MG63 (cell line): ENCODE measurements around the gene NEDD4L. TPM values are rescaled to one million over a fixed set of nuclear protein-coding genes. Genes with fewer than 3 reads are reported as not detected.

Experiments used
- DNase-seq: peaks from one replicate; pipeline ENCODE4 v3.0.0-alpha.2; 2020
- H3K27me3 ChIP-seq: fragments of 250-450 bp; sonication (Bioruptor Pico); 2 replicates; pipeline ENCODE4 v1.5.1; 2020; ENCODE audit warnings: mild to moderate bottlenecking, moderate library complexity
- H3K36me3 ChIP-seq: fragments of 250-450 bp; sonication (Bioruptor Pico); 2 replicates; pipeline ENCODE4 v1.5.1; 2020; ENCODE audit warnings: mild to moderate bottlenecking, moderate library complexity
- H3K4me3 ChIP-seq: fragments of 250-450 bp; sonication (Bioruptor Pico); 2 replicates; pipeline ENCODE4 v1.5.1; 2020; ENCODE audit warnings: mild to moderate bottlenecking, moderate library complexity
- H3K9me3 ChIP-seq: fragments of 250-450 bp; sonication (Bioruptor Pico); 2 replicates; pipeline ENCODE4 v1.5.1; 2020; ENCODE audit warnings: mild to moderate bottlenecking, moderate library complexity
- total RNA-seq: library from RNA; depleted of rRNA; stranded (reverse); fragments of >200 nt; shearing (Covaris generic); gene quantifications from 2 replicates; pipeline ENCODE4 v1.2.3, GENCODE V29; 2014; ENCODE audit warnings: low replicate concordance

NEDD4L gene
- total RNA-seq, 1 experiment from 2014 or later: 28.8 TPM

- H3K4me3 ChIP-seq: no peak overlapping the region
- no peaks in the 10 kb centered on the region for H3K9me3 ChIP-seq
- DNase-seq: no peak
- H3K27me3 ChIP-seq: no peaks in the 10 kb centered on the region
- H3K36me3 ChIP-seq: no peaks in the 10 kb centered on the region
Measured at GRCh38 chr18:58143386-58143785, 99.4 kb downstream of the NEDD4L start.

DNA sequence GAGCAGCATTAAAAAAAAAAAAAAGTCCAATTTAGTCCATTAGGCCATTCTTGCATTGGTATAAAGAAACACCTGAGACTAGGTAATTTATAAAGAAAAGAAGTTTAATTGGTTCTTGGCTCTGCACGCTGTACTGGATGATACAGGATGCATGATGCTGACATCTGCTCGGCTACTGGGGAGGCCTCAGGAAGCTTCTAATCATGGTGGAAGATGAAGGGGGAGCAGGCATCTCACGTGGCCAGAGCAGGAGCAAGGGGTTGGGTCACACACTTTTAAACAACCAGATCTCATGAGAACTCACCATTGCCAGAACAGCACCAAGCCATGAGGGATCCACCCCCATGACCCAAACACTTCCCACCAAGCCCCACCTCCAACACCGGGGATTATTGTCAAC lies 100.1 kb downstream of the NEDD4L start:
- no peak for DNase-seq

DNA sequence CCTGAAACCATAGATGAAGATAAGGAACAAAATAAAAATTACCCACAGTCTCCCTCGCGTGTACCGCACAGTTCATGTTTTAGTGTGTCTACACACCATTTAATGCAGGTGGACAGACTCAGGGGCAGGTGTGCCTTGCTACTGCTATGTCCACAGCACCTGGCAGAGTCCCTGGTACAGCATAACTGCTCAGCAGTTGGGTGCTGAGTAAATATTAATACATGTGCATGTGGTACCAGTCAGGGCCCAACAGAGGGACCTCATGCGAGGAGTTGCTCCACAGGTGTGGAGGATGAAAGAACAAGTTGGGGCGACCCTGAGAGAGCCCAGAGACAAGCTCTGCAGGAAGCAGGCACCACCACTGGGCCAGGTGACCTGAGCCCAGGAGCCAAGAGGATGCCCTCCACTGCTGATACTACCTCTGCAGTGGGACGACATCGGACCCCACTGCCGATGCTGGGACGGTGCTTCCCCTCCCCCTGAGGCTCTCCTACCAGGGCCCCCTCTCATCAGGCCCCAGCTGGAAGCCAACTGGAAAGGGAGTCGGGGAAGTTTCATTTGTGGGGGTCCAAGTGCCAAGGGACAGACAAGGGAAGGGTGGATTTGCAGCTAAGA lies 100.8 kb downstream of the NEDD4L start:
- Histone ChIP-seq H3K27me3 (no peaks in the 10 kb centered on the region), H3K36me3 (no peaks in the 10 kb centered on the region), H3K4me3 (no peak overlapping the region), H3K9me3 (no peaks in the 10 kb centered on the region)
- DNase-seq: no peak

More for the DNA sequence above, 100.1 kb downstream of the NEDD4L start:
- H3K27me3 ChIP-seq: no peaks in the 10 kb centered on the region
- H3K4me3 ChIP-seq: no peak overlapping the region
- no peaks in the 10 kb centered on the region for H3K9me3 ChIP-seq
- H3K36me3 ChIP-seq: no peaks in the 10 kb centered on the region

DNA sequence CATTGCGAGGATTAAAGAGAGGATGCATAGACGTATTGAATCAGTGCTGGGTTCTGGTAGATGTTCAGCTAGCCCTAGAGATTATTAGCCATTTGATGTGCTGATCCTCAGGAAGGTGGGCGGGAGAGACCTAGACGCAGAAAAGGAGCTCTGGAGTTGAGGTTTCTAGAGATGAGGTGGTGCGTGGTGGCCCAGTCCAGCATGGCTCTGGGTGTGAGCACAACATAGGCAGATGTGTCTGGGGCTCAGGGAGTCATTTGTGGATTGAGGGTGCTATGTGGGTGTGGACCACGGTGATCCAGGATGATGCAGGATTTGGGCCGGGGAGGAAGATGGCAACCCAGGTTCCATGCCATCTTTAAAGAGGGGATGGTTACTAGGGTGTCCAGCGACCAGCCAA lies 102.1 kb downstream of the NEDD4L start:
- DNase-seq: no peak
- H3K4me3 ChIP-seq: no peak overlapping the region
- no peaks in the 10 kb centered on the region for H3K27me3 ChIP-seq
- H3K36me3 ChIP-seq: no peaks in the 10 kb centered on the region
- no peaks in the 10 kb centered on the region for H3K9me3 ChIP-seq

DNA sequence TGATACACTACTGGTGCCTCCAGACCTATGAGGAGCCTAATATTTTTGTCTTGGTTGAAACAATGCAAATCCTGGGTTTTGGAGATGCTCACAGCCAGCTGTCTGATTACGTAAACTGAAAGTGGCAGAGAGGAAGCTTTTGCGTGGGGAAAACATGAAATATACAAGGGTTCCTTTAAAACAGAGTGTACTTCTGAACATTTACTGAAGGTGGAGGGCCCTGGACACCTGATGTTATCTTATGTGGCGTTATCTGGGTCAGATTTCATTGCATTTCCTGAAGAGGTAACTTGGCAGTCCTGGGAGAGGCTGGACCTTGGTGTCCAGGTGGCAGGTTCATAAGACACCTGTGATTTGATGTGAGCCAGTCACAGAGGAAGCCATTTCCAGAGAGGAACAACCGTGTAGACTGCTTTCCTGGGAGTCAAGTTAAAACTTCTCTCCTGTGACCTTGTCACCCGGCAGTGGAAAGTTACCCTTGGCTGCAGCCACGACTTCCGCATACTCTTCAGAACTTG lies 105.0 kb downstream of the NEDD4L start:
- H3K9me3 ChIP-seq: no peaks in the 10 kb centered on the region
- H3K4me3 ChIP-seq: no peak overlapping the region
- H3K36me3 ChIP-seq: no peaks in the 10 kb centered on the region
- DNase-seq: no peak
- H3K27me3 ChIP-seq: no peaks in the 10 kb centered on the region

DNA sequence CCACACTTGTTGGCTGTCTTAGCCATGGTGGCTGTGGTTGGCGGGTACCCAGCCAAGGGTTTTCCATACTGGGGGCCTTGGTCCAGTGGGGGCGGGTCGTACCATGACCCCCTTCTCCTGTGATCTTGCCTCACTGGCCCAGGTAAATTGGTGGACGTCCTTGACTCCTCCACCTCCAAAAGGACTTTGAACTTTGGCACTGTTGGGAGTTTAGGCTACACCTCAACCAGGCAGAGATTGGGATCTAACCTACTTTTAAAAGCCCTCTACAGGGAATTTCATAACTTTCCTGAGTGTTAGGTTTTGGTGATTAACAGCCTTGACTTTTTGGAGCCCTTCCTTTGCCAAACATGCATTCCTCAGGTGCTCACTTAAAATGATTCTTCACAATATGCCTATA lies 106.7 kb downstream of the NEDD4L start:
- H3K9me3 ChIP-seq: no peaks in the 10 kb centered on the region
- H3K27me3 ChIP-seq: no peaks in the 10 kb centered on the region
- no peaks in the 10 kb centered on the region for H3K36me3 ChIP-seq
- H3K4me3 ChIP-seq: no peak overlapping the region
- DNase-seq: no peak

- DNase-seq: no peak
- H3K27me3 ChIP-seq: no peaks in the 10 kb centered on the region
- no peak overlapping the region for H3K4me3 ChIP-seq
- H3K9me3 ChIP-seq: no peaks in the 10 kb centered on the region
- H3K36me3 ChIP-seq: no peaks in the 10 kb centered on the region
Measured at GRCh38 chr18:58152216-58152615, 108.2 kb downstream of the NEDD4L start.

GRCh38 chr18:58152891-58153290 lies 108.9 kb downstream of the NEDD4L start:
- no peaks in the 10 kb centered on the region for H3K27me3 ChIP-seq
- H3K9me3 ChIP-seq: no peaks in the 10 kb centered on the region
- no peaks in the 10 kb centered on the region for H3K36me3 ChIP-seq
- DNase-seq: no peak
- H3K4me3 ChIP-seq: no peak overlapping the region

DNA sequence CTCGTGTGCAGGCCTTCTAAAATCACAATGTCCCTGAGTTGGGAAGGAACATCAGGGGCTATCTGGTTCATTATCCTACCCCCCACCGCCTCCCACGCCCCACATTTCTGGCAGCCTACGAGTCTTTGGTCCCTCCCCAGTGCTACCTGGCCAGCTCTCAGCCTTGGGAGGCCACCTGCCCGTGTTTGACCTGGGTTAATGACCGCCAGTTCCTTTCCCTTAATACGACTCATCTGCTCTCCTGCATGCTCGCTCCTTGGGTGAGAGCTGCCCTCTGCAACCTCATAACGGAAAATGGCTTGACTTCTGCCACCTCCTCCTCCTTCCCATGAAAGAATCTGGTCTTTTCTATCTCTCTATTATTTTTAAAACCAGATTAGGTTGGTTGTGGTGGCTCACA lies 112.5 kb downstream of the NEDD4L start:
- no peak for DNase-seq
- Histone ChIP-seq H3K27me3 (no peaks in the 10 kb centered on the region), H3K9me3 (no peaks in the 10 kb centered on the region), H3K4me3 (no peak overlapping the region), H3K36me3 (no peaks in the 10 kb centered on the region)

DNA sequence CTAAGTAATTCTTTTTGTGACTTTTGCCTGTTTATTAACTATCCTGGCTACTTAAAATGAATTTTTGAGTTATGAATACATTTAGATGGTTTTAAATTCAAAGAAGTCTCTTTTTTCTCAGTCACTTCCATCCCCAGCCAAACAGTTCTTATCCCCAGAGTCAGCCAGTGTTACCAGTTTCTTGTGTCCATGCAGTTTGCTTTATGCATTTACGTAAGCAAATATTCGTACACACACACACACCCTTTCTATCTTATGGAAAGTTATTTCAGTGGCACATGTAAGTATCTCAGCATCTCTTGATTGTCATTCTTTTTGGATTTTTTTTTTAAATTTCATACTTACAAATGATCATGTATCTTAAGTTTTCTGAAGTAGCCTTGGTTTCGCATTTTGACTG lies 113.2 kb downstream of the NEDD4L start:
- Histone ChIP-seq H3K4me3 (no peak overlapping the region), H3K36me3 (no peaks in the 10 kb centered on the region), H3K27me3 (no peaks in the 10 kb centered on the region), H3K9me3 (no peaks in the 10 kb centered on the region)
- DNase-seq: no peak

DNA sequence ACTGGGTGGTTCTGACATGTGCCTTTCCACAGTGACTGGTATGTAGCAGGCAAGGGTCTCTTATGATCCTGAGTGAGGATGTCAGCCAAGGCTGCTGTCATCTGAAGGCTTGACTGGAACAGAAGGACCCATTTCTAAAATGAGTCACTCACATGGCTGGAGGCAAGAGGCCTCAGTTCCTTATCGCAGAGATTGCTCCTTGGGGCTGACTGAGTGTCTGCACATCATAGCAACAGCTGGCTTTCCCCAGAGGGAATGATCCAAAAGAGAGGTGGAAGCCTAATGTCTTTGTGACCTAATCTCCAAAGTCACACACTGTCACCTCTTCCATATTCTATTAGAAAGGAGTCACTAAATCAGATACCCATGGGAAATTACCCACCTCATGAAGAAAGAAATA lies 114.0 kb downstream of the NEDD4L start:
- DNase-seq: no peak
- Histone ChIP-seq H3K36me3 (no peaks in the 10 kb centered on the region), H3K4me3 (no peak overlapping the region), H3K27me3 (no peaks in the 10 kb centered on the region), H3K9me3 (no peaks in the 10 kb centered on the region)

- Histone ChIP-seq H3K4me3 (no peak overlapping the region), H3K36me3 (no peaks in the 10 kb centered on the region), H3K27me3 (no peaks in the 10 kb centered on the region), H3K9me3 (no peaks in the 10 kb centered on the region)
- no peak for DNase-seq
Measured at GRCh38 chr18:58158459-58158858, 114.4 kb downstream of the NEDD4L start.

DNA sequence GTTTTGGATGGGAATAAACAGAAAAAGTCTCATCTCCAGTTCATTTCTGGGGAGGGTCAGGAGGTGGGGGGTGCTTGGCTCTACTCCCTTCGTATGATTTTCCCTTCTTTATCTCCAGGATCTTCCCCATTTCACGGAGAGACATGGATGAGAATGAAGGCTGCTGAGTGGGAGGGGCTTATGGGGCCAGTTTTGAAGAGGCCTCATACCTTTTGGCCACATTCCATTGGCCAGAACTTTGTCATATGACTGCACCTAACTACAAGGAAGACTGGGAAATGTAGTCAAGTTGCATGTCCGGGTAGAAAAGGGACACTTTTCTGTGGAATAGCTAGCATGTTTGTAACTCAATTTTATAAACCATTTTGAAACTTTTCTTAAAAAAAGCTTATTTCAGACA lies 117.6 kb downstream of the NEDD4L start:
- no peaks in the 10 kb centered on the region for H3K27me3 ChIP-seq
- no peak overlapping the region for H3K4me3 ChIP-seq
- H3K36me3 ChIP-seq: no peaks in the 10 kb centered on the region
- no peak for DNase-seq
- H3K9me3 ChIP-seq: no peaks in the 10 kb centered on the region

- Histone ChIP-seq H3K36me3 (no peaks in the 10 kb centered on the region), H3K4me3 (no peak overlapping the region)
- DNase-seq: no peak
Measured at GRCh38 chr18:58162127-58162526, 118.1 kb downstream of the NEDD4L start.

DNA sequence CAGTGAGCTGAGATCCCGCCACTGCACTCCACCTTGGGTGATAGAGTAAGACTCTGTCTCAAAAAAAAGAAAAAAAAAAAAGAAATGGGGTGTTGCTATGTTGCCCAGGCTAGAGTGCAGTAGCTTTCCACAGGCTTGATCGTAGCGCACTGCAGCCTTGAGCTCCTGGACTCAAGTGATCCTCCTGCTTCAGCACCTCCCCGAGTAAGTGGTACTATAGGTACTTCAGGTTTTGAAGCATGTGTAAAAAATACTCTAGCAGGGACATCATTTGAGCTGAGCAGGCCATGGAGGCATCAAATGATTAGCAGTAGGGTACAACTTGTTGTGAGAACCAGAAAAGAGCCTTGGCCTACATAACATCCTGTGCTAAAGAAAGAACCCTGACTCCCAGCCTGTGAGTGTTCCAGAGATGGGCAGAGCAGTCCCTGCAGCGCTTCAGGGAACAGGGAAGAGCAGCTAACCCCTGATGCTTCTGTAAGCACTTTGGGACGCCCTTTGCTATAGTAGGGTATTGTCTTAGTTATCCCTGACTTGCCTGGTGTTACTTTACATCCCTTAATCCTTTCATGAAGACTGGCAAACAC lies 119.1 kb downstream of the NEDD4L start:
- DNase-seq: no peak
- Histone ChIP-seq H3K9me3 (no peaks in the 10 kb centered on the region), H3K27me3 (no peaks in the 10 kb centered on the region), H3K4me3 (no peak overlapping the region), H3K36me3 (no peaks in the 10 kb centered on the region)

More at GRCh38 chr18:58162127-58162526, 118.1 kb downstream of the NEDD4L start:
- Histone ChIP-seq H3K9me3 (no peaks in the 10 kb centered on the region), H3K27me3 (no peaks in the 10 kb centered on the region)

DNA sequence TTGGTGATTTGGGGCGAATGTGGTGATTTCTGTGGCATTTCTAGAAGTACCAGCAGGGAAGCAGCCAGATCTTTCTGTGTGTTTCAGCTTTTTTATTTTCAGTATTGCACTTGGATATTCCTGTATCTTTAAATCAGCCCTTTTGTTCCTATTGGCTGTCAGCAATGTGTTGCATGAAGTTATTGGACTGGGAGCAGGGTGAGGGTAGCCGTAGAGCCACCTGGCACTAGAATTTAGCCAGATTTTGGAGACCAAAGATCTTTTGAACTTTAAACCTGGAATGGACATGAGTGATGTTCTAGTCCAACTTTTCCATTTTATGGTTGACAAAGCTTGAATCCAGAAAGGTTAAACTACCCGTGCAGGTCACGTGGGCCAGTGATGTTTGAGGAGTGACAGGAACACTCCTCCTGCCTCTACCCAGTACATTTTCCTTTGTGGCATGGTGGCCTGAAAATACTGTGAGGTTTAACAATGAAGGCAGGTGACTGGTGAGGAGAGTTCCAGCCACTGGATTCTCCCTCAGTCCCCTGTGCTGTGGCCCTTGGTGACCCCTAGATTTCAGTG lies 122.3 kb downstream of the NEDD4L start:
- no peak for DNase-seq
- H3K9me3 ChIP-seq: no peaks in the 10 kb centered on the region
- no peak overlapping the region for H3K4me3 ChIP-seq
- H3K27me3 ChIP-seq: no peaks in the 10 kb centered on the region
- no peaks in the 10 kb centered on the region for H3K36me3 ChIP-seq

- Histone ChIP-seq H3K9me3 (no peaks in the 10 kb centered on the region), H3K27me3 (no peaks in the 10 kb centered on the region), H3K36me3 (no peaks in the 10 kb centered on the region), H3K4me3 (no peak overlapping the region)
- no peak for DNase-seq
Measured at GRCh38 chr18:58167073-58167472, 123.0 kb downstream of the NEDD4L start.

- no peak overlapping the region for H3K4me3 ChIP-seq
- H3K9me3 ChIP-seq: no peaks in the 10 kb centered on the region
- DNase-seq: no peak
- H3K27me3 ChIP-seq: no peaks in the 10 kb centered on the region
- H3K36me3 ChIP-seq: no peaks in the 10 kb centered on the region
Measured at GRCh38 chr18:58168221-58168620, 124.2 kb downstream of the NEDD4L start.
